H1 (cell line): ENCODE data around the gene RREB1. TPM values are rescaled to one million over a fixed set of nuclear protein-coding genes. Genes with fewer than 3 reads are reported as not detected.

ENCODE experiments used
- BACH1 ChIP-seq: IDR thresholded peaks from 2 replicates; pipeline ENCODE4 v1.6.1; 2012; ENCODE audit warnings: low read length, improper control_type of control experiment
- CHD7 ChIP-seq: fragments of 300-600 bp; sonication (generic); IDR thresholded peaks from 2 replicates; pipeline ENCODE4 v1.7.1; 2012; ENCODE audit warnings: low read length, moderate library complexity, mild to moderate bottlenecking, inconsistent platforms; ENCODE audit not compliant: insufficient replicate concordance
- KDM1A ChIP-seq: fragments of 200-600, 300-600 bp; sonication (generic); IDR thresholded peaks from 2 replicates; pipeline ENCODE4 v1.7.1; 2016; ENCODE audit warnings: mild to moderate bottlenecking, low read length, borderline replicate concordance
- POLR2AphosphoS5 ChIP-seq: IDR thresholded peaks from 2 replicates; pipeline ENCODE4 v1.6.1; 2011; ENCODE audit warnings: low read depth, low read length
- polyA plus RNA-seq, 7 experiments: library from polyadenylated mRNA; depleted of rRNA in 3 of 7; stranded (reverse) in 5 of 7; unstranded in 2 of 7; fragments of >200 nt in 5 of 7; fragments of 200-250 nt in 2 of 7; gene quantifications; 1 replicate in 5 of 7; 2 replicates in 1 of 7; 4 replicates in 1 of 7; pipeline versions ENCODE4 v1.2.1 to v1.2.3, GENCODE V29; 2011 to 2013; ENCODE audit warnings: missing spikeins in 2 of 7, mixed read lengths in 2 of 7
- total RNA-seq: library from RNA; stranded (reverse); fragmentation: NEBNext Ultra II Directional; extraction: Animal tissue kit (Norgen Biotek cat#: 25700); gene quantifications from 2 replicates; pipeline ENCODE4 v1.2.1, GENCODE V29; 2021
- TF ChIP-seq, protein P1 (sequence below): IDR thresholded peaks from 2 replicates; pipeline ENCODE4 v1.6.1; 2012; ENCODE audit warnings: inconsistent platforms

The RREB1 gene
- total and polyA plus RNA-seq, 2 of the 8 experiments (the other 6 are each of a cell fraction or from before 2014, with no cell fraction given): 3.9 to 34.7 TPM

DNA sequence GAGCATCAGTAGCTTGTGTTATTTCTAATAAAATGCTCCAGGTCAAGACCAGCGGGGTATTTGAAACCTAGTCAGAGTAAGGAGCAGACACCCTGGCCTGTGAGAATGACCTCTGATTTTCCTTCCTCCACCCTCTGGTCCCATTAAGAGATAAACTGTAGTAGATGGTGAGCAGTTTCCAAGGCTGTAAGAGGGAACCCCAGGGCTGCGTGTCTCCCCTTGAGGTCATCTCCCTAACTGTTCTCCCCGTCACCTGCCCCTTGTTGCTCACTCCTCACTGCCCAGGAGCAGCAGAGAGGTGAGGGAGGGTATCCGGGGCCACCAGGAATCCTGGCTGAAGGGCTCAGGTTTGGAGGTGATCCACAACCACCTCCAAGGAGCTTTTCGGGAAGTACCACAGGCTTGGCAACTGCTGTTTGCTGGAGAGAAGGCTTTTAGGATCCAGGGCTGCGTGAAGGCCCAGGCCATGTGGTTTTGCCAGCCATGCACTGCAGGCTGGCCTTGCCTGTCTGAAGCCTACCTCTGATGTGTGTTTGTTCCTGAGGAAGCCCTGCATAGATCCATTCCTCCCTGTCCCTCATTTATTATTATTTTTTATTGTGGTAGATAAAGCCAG is 62.5 kb downstream of the RREB1 start (continued):
- TF ChIP-seq CHD7: no peak
- TF ChIP-seq KDM1A: no peak
- no peak for TF ChIP-seq POLR2AphosphoS5
- TF ChIP-seq BACH1: no peak
- TF ChIP-seq, protein P1, sequence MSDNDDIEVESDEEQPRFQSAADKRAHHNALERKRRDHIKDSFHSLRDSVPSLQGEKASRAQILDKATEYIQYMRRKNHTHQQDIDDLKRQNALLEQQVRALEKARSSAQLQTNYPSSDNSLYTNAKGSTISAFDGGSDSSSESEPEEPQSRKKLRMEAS: no peak
